GM23338 (cell line): ENCODE results near the gene HSDL2. TPM values are rescaled to one million over a fixed set of nuclear protein-coding genes. Genes with fewer than 3 reads are reported as not detected.
"Not testable (repeated sequence)": the region's sequence is repeated elsewhere in the genome, so short reads cannot be mapped to it uniquely, and the experiment has no call there.

Experiments
- ATAC-seq: fragments of 200-7000 bp; cut with Tn5 transposase; 3 replicates; pipeline ENCODE4 v1.9.1; 2020
- DNase-seq: peaks from one replicate; pipeline ENCODE4 v3.0.0-alpha.2; 2015; ENCODE audit warnings: low spot score
- H2AFZ ChIP-seq: fragments of 200-600 bp; sonication (generic); 2 replicates; pipeline ENCODE4 v1.8.0; 2016; ENCODE audit warnings: antibody characterized with exemption, mild to moderate bottlenecking, moderate library complexity
- H3F3A ChIP-seq: fragments of 200-600 bp; sonication (generic); replicated peaks from 2 replicates; pipeline ENCODE4 v1.8.0; 2017; ENCODE audit warnings: antibody characterized with exemption, mixed run types, low read depth
- H3K27ac ChIP-seq: fragments of 200-600 bp; sonication (generic); 2 replicates; pipeline ENCODE4 v1.6.1; 2016; ENCODE audit warnings: low read depth
- H3K27me3 ChIP-seq: fragments of 200-600 bp; sonication (generic); 2 replicates; pipeline ENCODE4 v1.8.0; 2016; ENCODE audit warnings: mild to moderate bottlenecking, mixed run types, moderate library complexity; ENCODE audit not compliant: insufficient read depth
- H3K36me3 ChIP-seq: fragments of 200-600 bp; sonication (generic); 2 replicates; pipeline ENCODE4 v1.8.0; 2016; ENCODE audit warnings: mild to moderate bottlenecking; ENCODE audit not compliant: insufficient read depth
- H3K4me1 ChIP-seq: fragments of 200-600 bp; sonication (generic); 2 replicates; pipeline ENCODE4 v1.8.0; 2016; ENCODE audit warnings: mild to moderate bottlenecking, moderate library complexity; ENCODE audit not compliant: insufficient read depth
- H3K4me2 ChIP-seq: fragments of 200-600 bp; sonication (generic); 2 replicates; pipeline ENCODE4 v1.7.1; 2017; ENCODE audit warnings: mixed run types
- H3K4me3 ChIP-seq: fragments of 200-600 bp; sonication (generic); 2 replicates; pipeline ENCODE4 v1.6.1; 2016; ENCODE audit warnings: mixed run types
- H3K79me2 ChIP-seq: fragments of 200-600 bp; sonication (generic); replicated peaks from 2 replicates; pipeline ENCODE4 v1.8.0; 2017; ENCODE audit warnings: mild to moderate bottlenecking; ENCODE audit not compliant: insufficient read depth
- H3K9me2 ChIP-seq: fragments of 200-600 bp; sonication (generic); 2 replicates; pipeline ENCODE4 v1.8.0; 2017; ENCODE audit not compliant: insufficient read depth
- H4K20me1 ChIP-seq: fragments of 200-600 bp; sonication (generic); replicated peaks from 2 replicates; pipeline ENCODE4 v1.8.0; 2017; ENCODE audit warnings: mild to moderate bottlenecking; ENCODE audit not compliant: insufficient read depth
- H3K27ac Mint-ChIP-seq: 2 replicates; pipeline ENCODE4 v1.8.0; 2020; ENCODE audit warnings: inconsistent platforms, mild to moderate bottlenecking, moderate library complexity, mixed read lengths
- H3K27me3 Mint-ChIP-seq: 3 replicates; pipeline ENCODE4 v1.8.0; 2022; ENCODE audit warnings: low read depth, mild to moderate bottlenecking, moderate library complexity, mixed read lengths, inconsistent platforms; ENCODE audit not compliant: insufficient read depth, poor library complexity
- H3K36me3 Mint-ChIP-seq: 3 replicates; pipeline ENCODE4 v1.8.0; 2021; ENCODE audit warnings: low read depth, mild to moderate bottlenecking, inconsistent platforms, moderate library complexity, mixed read lengths
- H3K4me1 Mint-ChIP-seq: 3 replicates; pipeline ENCODE4 v1.8.0; 2020; ENCODE audit warnings: mild to moderate bottlenecking, inconsistent platforms, mixed read lengths
- H3K4me3 Mint-ChIP-seq: 3 replicates; pipeline ENCODE4 v1.8.0; 2021; ENCODE audit warnings: moderate library complexity, mild to moderate bottlenecking, inconsistent platforms, mixed read lengths
- H3K9me3 Mint-ChIP-seq: 3 replicates; pipeline ENCODE4 v1.8.0; 2020; ENCODE audit warnings: moderate library complexity, mild to moderate bottlenecking, inconsistent platforms, mixed read lengths
- ZNF331 ChIP-seq: fragments of 250-450 bp; sonication (Bioruptor Pico); IDR thresholded peaks from 2 replicates; pipeline ENCODE4 v1.5.0; 2020; ENCODE audit warnings: low read depth, mild to moderate bottlenecking, moderate library complexity
- polyA plus RNA-seq: library from polyadenylated mRNA; unstranded; fragments of >200 nt; fragmentation: Nextera tagmentation; extraction: Ambion mirVana; gene quantifications from 2 replicates; pipeline ENCODE4 v1.2.1, GENCODE V29; 2016
- total RNA-seq: library from RNA; depleted of rRNA; stranded (reverse); fragments of >200 nt; shearing (Covaris generic); gene quantifications from 2 replicates; pipeline ENCODE4 v1.2.3, GENCODE V29; 2014
- TF ChIP-seq, protein P1 (sequence below): fragments of 250-450 bp; sonication (Bioruptor Pico); IDR thresholded peaks from 2 replicates; pipeline ENCODE4 v1.5.0; 2020; ENCODE audit warnings: mild to moderate bottlenecking, moderate library complexity

The HSDL2 gene
- total and polyA plus RNA-seq, 2 experiments from 2014 or later, result 11.4 to 15.3 TPM

DNA sequence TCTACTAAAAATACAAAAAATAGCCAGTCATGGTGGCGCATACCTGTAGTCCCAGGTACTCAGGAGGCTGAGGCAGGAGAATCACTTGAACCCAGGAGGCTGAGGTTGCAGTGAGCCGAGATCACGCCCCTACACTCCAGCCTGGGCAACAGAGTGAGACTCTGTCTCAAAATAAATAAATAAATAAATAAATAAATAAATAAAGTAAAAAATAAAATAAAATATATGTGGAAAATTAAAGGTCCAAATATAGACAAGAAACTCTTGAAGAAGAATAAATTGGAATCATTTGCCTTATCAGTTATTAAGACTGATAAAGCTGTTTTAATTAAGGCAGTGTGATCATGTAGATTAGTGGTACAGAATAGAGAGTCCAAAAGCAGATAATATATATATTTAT is 10.0 kb downstream of the HSDL2 start:
- not testable (repeated sequence) for DNase-seq
- peaks cover 13% of the 10 kb centered on the region for H3K4me1 Mint-ChIP-seq

DNA sequence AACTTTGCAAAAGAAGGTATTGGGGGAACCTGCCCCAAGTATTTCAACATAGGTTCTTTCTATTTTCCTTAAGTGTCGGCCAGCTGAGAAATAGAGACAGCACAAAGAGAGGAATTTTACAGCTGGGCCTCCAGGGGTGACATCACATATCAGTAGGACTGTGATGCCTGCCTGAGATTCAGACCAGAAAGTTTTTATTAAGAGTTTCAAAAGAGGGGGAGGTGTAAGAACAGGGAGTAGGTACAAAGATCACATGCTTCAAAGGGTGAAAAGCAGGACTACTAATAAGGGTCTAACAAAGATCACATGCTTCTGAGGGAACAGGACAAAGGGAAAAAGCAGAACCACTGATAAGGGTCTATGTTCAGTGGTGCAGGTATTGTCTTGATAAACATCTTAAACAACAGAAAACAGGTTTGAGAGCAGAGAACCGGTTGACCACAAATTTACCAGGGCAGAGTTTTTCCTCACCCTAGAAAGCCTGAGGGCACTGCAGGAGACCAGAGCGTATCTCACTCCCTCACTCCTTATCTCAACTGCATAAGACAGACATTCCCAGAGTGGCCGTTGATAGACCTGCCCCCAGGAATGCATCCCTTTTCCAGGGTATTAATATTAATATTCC is 12.1 kb downstream of the HSDL2 start:
- not testable (repeated sequence) for H3K4me3 ChIP-seq, H3K27ac Mint-ChIP-seq, H3K36me3 Mint-ChIP-seq, H3K9me3 Mint-ChIP-seq, H2AFZ ChIP-seq, H3K4me3 Mint-ChIP-seq, H3K27ac ChIP-seq, DNase-seq, H4K20me1 ChIP-seq, H3K4me2 ChIP-seq, H3K27me3 ChIP-seq, H3K79me2 ChIP-seq, H3K36me3 ChIP-seq, H3K9me2 ChIP-seq, H3F3A ChIP-seq, ATAC-seq, H3K27me3 Mint-ChIP-seq
- H3K4me1 ChIP-seq, result peaks cover 14% of the 10 kb centered on the region; the same call in 1 of the 2 replicates
- H3K4me1 Mint-ChIP-seq, result peaks cover 20% of the 10 kb centered on the region

More for the DNA sequence above, 10.0 kb downstream of the HSDL2 start:
- H4K20me1 ChIP-seq, H3K9me2 ChIP-seq, H3K27ac Mint-ChIP-seq, H3K4me3 ChIP-seq, H3K4me2 ChIP-seq, H3K4me3 Mint-ChIP-seq, H3K27ac ChIP-seq, H3K4me1 ChIP-seq, H3K79me2 ChIP-seq, H3F3A ChIP-seq, H3K9me3 Mint-ChIP-seq, ATAC-seq, H3K27me3 ChIP-seq, H3K36me3 Mint-ChIP-seq, H3K36me3 ChIP-seq, H2AFZ ChIP-seq, H3K27me3 Mint-ChIP-seq: not testable (repeated sequence)

DNA sequence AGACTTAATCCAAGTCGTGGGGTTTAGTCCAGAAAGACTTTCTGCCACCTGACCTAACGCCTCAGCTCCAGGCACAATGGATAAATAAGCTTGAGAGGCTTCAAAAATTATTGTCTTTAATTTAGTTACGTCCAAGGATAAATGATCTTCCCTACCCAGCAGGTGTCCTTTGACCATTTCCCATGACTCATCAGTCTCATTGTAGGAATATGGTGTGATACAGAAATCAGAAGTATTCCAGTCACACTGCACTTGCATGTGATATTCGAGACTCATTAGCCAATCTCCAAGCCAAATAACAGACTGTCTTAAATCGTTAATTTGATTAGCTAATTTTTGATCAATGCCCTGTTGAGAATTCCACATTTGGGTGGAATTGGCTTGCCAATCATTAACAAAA is 13.2 kb downstream of the HSDL2 start:
- H3K27ac Mint-ChIP-seq, H3K4me2 ChIP-seq, H3K36me3 ChIP-seq, ATAC-seq, H4K20me1 ChIP-seq, H3K36me3 Mint-ChIP-seq, H3K9me2 ChIP-seq, H3K79me2 ChIP-seq, H3K4me3 ChIP-seq, H3F3A ChIP-seq, H2AFZ ChIP-seq, H3K9me3 Mint-ChIP-seq, H3K27me3 ChIP-seq, H3K27me3 Mint-ChIP-seq, H3K27ac ChIP-seq, H3K4me3 Mint-ChIP-seq, DNase-seq: not testable (repeated sequence)
- peaks cover 20% of the 10 kb centered on the region for H3K4me1 Mint-ChIP-seq
- peaks cover 14% of the 10 kb centered on the region; the same call in 1 of the 2 replicates for H3K4me1 ChIP-seq

DNA sequence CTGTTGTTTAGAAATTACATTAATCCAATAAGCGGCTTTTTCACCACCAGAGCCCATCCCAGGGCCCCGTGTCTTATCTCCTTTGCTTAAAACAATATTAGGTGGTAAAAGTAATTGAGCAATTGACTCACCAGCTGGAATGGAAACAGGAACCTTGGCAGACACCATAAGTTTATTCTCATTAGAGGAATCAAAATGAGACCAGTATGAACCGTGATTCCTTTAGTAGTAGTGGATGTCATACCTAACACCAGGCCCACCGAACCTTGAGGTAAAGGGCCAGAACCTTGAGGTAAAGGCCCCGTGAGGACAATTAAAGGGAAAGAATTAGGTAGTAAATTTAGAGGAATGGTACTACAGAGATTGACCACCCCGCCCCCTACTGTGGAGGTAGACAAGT is 16.5 kb downstream of the HSDL2 start:
- Histone ChIP-seq H4K20me1 (no peaks in the 10 kb centered on the region), H3K4me2 (no peak overlapping the region), H3F3A (no peaks in the 10 kb centered on the region), H3K27ac (no peak overlapping the region), H3K4me3 (no peak overlapping the region), H3K9me2 (no peaks in the 10 kb centered on the region), H3K27me3 (no peaks in the 10 kb centered on the region), H2AFZ (no peak overlapping the region), H3K36me3 (no peaks in the 10 kb centered on the region), H3K79me2 (no peaks in the 10 kb centered on the region; the same call in 1 of the 2 replicates), H3K4me1 (peaks cover 16% of the 10 kb centered on the region)
- H3K27me3 Mint-ChIP-seq, result peaks cover 4% of the 10 kb centered on the region
- H3K27ac Mint-ChIP-seq, result no peak overlapping the region
- H3K9me3 Mint-ChIP-seq, result peaks cover 23% of the 10 kb centered on the region
- TF ChIP-seq, protein P1, sequence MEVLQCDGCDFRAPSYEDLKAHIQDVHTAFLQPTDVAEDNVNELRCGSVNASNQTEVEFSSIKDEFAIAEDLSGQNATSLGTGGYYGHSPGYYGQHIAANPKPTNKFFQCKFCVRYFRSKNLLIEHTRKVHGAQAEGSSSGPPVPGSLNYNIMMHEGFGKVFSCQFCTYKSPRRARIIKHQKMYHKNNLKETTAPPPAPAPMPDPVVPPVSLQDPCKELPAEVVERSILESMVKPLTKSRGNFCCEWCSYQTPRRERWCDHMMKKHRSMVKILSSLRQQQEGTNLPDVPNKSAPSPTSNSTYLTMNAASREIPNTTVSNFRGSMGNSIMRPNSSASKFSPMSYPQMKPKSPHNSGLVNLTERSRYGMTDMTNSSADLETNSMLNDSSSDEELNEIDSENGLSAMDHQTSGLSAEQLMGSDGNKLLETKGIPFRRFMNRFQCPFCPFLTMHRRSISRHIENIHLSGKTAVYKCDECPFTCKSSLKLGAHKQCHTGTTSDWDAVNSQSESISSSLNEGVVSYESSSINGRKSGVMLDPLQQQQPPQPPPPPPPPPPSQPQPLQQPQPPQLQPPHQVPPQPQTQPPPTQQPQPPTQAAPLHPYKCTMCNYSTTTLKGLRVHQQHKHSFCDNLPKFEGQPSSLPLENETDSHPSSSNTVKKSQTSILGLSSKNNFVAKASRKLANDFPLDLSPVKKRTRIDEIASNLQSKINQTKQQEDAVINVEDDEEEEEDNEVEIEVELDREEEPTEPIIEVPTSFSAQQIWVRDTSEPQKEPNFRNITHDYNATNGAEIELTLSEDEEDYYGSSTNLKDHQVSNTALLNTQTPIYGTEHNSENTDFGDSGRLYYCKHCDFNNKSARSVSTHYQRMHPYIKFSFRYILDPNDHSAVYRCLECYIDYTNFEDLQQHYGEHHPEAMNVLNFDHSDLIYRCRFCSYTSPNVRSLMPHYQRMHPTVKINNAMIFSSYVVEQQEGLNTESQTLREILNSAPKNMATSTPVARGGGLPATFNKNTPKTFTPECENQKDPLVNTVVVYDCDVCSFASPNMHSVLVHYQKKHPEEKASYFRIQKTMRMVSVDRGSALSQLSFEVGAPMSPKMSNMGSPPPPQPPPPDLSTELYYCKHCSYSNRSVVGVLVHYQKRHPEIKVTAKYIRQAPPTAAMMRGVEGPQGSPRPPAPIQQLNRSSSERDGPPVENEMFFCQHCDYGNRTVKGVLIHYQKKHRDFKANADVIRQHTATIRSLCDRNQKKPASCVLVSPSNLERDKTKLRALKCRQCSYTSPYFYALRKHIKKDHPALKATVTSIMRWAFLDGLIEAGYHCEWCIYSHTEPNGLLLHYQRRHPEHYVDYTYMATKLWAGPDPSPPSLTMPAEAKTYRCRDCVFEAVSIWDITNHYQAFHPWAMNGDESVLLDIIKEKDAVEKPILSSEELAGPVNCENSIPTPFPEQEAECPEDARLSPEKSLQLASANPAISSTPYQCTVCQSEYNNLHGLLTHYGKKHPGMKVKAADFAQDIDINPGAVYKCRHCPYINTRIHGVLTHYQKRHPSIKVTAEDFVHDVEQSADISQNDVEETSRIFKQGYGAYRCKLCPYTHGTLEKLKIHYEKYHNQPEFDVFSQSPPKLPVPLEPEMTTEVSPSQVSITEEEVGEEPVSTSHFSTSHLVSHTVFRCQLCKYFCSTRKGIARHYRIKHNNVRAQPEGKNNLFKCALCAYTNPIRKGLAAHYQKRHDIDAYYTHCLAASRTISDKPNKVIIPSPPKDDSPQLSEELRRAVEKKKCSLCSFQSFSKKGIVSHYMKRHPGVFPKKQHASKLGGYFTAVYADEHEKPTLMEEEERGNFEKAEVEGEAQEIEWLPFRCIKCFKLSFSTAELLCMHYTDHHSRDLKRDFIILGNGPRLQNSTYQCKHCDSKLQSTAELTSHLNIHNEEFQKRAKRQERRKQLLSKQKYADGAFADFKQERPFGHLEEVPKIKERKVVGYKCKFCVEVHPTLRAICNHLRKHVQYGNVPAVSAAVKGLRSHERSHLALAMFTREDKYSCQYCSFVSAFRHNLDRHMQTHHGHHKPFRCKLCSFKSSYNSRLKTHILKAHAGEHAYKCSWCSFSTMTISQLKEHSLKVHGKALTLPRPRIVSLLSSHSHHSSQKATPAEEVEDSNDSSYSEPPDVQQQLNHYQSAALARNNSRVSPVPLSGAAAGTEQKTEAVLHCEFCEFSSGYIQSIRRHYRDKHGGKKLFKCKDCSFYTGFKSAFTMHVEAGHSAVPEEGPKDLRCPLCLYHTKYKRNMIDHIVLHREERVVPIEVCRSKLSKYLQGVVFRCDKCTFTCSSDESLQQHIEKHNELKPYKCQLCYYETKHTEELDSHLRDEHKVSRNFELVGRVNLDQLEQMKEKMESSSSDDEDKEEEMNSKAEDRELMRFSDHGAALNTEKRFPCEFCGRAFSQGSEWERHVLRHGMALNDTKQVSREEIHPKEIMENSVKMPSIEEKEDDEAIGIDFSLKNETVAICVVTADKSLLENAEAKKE (CRISPR knock-in tag), result no peak
- TF ChIP-seq ZNF331 (CRISPR knock-in tag), result no peak
- peaks cover 21% of the 10 kb centered on the region for H3K4me1 Mint-ChIP-seq
- ATAC-seq, result no peak
- no peak overlapping the region for H3K4me3 Mint-ChIP-seq
- H3K36me3 Mint-ChIP-seq, result peaks cover 23% of the 10 kb centered on the region
- DNase-seq, result no peak
